K562 (cell line): ENCODE data around the gene WBP1L. TPM values are rescaled to one million over a fixed set of nuclear protein-coding genes. Genes with fewer than 3 reads are reported as not detected.

Source experiments
- ATAC-seq: fragments of 200-7000 bp; cut with Tn5 transposase; 3 replicates; pipeline ENCODE4 v1.9.1; 2020; ENCODE audit warnings: moderate library complexity
- BruUV-seq: library from RNA; stranded (reverse); fragments of 400-500 nt; replicated peaks from 2 replicates; lab custom pipeline; 2021; lab: Mats Ljungman, UMichigan
- CTCF ChIA-PET: fragments of 300-600 bp; formaldehyde crosslinking; extraction: SDS; loops from one replicate; lab custom pipeline; 2021; ENCODE audit warnings: low intra/inter-chr PET ratio; lab: Yijun Ruan, JAX
- POLR2A ChIA-PET: fragments of 300-600, 350-650 bp; sonication (Branson Sonifier 250); formaldehyde crosslinking; extraction: SDS; loops from one replicate; lab custom pipeline; 2021; ENCODE audit warnings: antibody characterized with exemption, inconsistent platforms; lab: Yijun Ruan, JAX
- DNase-seq, 4 experiments: peaks; one replicate each; pipeline versions ENCODE4 v3.0.0 to v3.0.0-alpha.2; 2011 to 2018; ENCODE audit warnings: low spot score in 3 of 4, mixed read lengths in 3 of 4; ENCODE audit errors: extremely low read depth in 1 of 4
- FAIRE-seq: peaks from 2 replicates; lab custom pipeline; 2011; peaks lifted over from hg19 to GRCh38; lab: Jason Lieb, UNC
- H2AFZ ChIP-seq: 2 replicates; pipeline ENCODE4 v1.6.0; 2011; ENCODE audit warnings: low read depth, low read length, control low read depth, inconsistent platforms
- H3K27ac ChIP-seq: fragments of 200-600 bp; 3 replicates; pipeline ENCODE4 v1.8.0; 2011; ENCODE audit warnings: low read depth, mild to moderate bottlenecking, control low read depth, inconsistent platforms, low read length, moderate library complexity, mixed read lengths; ENCODE audit errors: extremely low read depth
- H3K27me3 ChIP-seq, 2 experiments: fragments of 300-600 bp in 1 of 2; 2 replicates in 1 of 2; 3 replicates in 1 of 2; pipeline versions ENCODE4 v1.6.0 to v1.8.0; 2011; ENCODE audit warnings: inconsistent platforms in 2 of 2, low read length in 2 of 2, mild to moderate bottlenecking in 1 of 2, mixed read lengths in 1 of 2, moderate library complexity in 1 of 2; ENCODE audit not compliant: control insufficient read depth in 2 of 2, insufficient read depth in 2 of 2
- H3K36me3 ChIP-seq: fragments of 300-600 bp; 3 replicates; pipeline ENCODE4 v1.8.0; 2011; ENCODE audit warnings: mild to moderate bottlenecking, low read length, inconsistent platforms; ENCODE audit not compliant: control insufficient read depth, insufficient read depth
- H3K4me1 ChIP-seq, 2 experiments: fragments of 200-600 bp in 1 of 2; replicated peaks in 1 of 2; 2 replicates in 1 of 2; 3 replicates in 1 of 2; pipeline versions ENCODE4 v1.5.1 to v1.8.0; 2011; ENCODE audit warnings: inconsistent platforms in 2 of 2, low read length in 2 of 2, mild to moderate bottlenecking in 1 of 2, mixed read lengths in 1 of 2, moderate library complexity in 1 of 2; ENCODE audit not compliant: control insufficient read depth in 2 of 2, insufficient read depth in 2 of 2
- H3K4me2 ChIP-seq: 2 replicates; pipeline ENCODE4 v1.6.1; 2011; ENCODE audit warnings: low read length, control low read depth, inconsistent platforms, mixed read lengths; ENCODE audit not compliant: insufficient read depth
- H3K4me3 ChIP-seq: fragments of 200-600 bp; sonication (generic), shearing (Covaris generic); 2 replicates; pipeline ENCODE4 v1.5.1; 2016; ENCODE audit warnings: control low read depth, inconsistent platforms
- H3K79me2 ChIP-seq: fragments of 200-600 bp; 3 replicates; pipeline ENCODE4 v1.8.0; 2011; ENCODE audit warnings: low read length, inconsistent platforms; ENCODE audit not compliant: control insufficient read depth, insufficient read depth
- H3K9ac ChIP-seq, 2 experiments: 2 replicates each; pipeline versions ENCODE4 v1.6.0 to v1.6.1; 2011; ENCODE audit warnings: low read depth in 2 of 2, low read length in 2 of 2, control low read depth in 1 of 2, inconsistent platforms in 1 of 2, mild to moderate bottlenecking in 1 of 2, mixed read lengths in 1 of 2; ENCODE audit not compliant: insufficient read depth in 1 of 2
- H3K9me1 ChIP-seq: one replicate; pipeline ENCODE4 v1.6.0; 2011; ENCODE audit warnings: inconsistent platforms, mild to moderate bottlenecking, low read length, moderate library complexity; ENCODE audit not compliant: control insufficient read depth, insufficient read depth
- H3K9me3 ChIP-seq: replicated peaks from 2 replicates; pipeline ENCODE4 v1.5.1; 2011; ENCODE audit warnings: low read depth, low read length, inconsistent platforms; ENCODE audit not compliant: control insufficient read depth, insufficient read depth
- H4K20me1 ChIP-seq: replicated peaks from 2 replicates; pipeline ENCODE4 v1.6.1; 2011; ENCODE audit warnings: low read length, inconsistent platforms, mixed read lengths; ENCODE audit not compliant: control insufficient read depth, insufficient read depth
- CEBPB ChIP-seq: fragments of 450-650 bp; IDR thresholded peaks from 2 replicates; pipeline ENCODE4 v1.6.1; 2016; ENCODE audit warnings: missing genetic modification characterization, missing compliant biosample characterization
- CHD1 ChIP-seq: fragments of 200-600 bp; sonication (generic); IDR thresholded peaks from one replicate; pipeline ENCODE4 v1.6.1; 2012; ENCODE audit warnings: mild to moderate bottlenecking, moderate library complexity, low read length, inconsistent platforms
- FOXJ2 ChIP-seq: fragments of 200-800 bp; sonication (Bioruptor generic); IDR thresholded peaks from 2 replicates; pipeline ENCODE4 v1.6.1; 2016; ENCODE audit warnings: missing genetic modification characterization, missing compliant biosample characterization
- MTA1 ChIP-seq: fragments of 450-650 bp; IDR thresholded peaks from 2 replicates; pipeline ENCODE4 v1.6.1; 2017; ENCODE audit warnings: borderline replicate concordance
- NCOR1 ChIP-seq: fragments of 450-650 bp; IDR thresholded peaks from 2 replicates; pipeline ENCODE4 v1.6.1; 2016; ENCODE audit warnings: mild to moderate bottlenecking, moderate library complexity
- NR4A1 ChIP-seq, 2 experiments: fragments of 250-450 bp in 1 of 2; fragments of 450-650 bp in 1 of 2; sonication (Bioruptor Pico) in 1 of 2; IDR thresholded peaks; 2 replicates each; pipeline versions ENCODE4 v1.4.0 to v1.6.1; 2016 to 2020; ENCODE audit warnings: mild to moderate bottlenecking in 2 of 2, missing compliant biosample characterization in 1 of 2, missing genetic modification characterization in 1 of 2, moderate library complexity in 1 of 2
- SAP30 ChIP-seq: fragments of 200-600 bp; sonication (generic); IDR thresholded peaks from 2 replicates; pipeline ENCODE4 v1.6.1; 2012; ENCODE audit warnings: borderline replicate concordance, low read depth, mild to moderate bottlenecking, moderate library complexity, low read length, control low read depth, inconsistent platforms; ENCODE audit not compliant: insufficient read depth, poor library complexity, severe bottlenecking
- SUPT5H ChIP-seq: fragments of 450-650 bp; IDR thresholded peaks from 2 replicates; pipeline ENCODE4 v1.6.1; 2016
- TOE1 ChIP-seq, 2 experiments: fragments of 450-650 bp in 1 of 2; sonication (generic) in 1 of 2; formaldehyde crosslinking in 1 of 2; IDR thresholded peaks; 2 replicates each; pipeline versions ENCODE4 v1.7.1 to v1.8.0; 2016 to 2022; ENCODE audit warnings: borderline replicate concordance in 2 of 2, mild to moderate bottlenecking in 2 of 2, antibody characterized with exemption in 1 of 2, inconsistent platforms in 1 of 2, low read depth in 1 of 2, missing genetic modification reagents in 1 of 2, moderate library complexity in 1 of 2
- TRIM24 ChIP-seq, 2 experiments: fragments of 450-650 bp; IDR thresholded peaks; 2 replicates each; pipeline ENCODE4 v1.6.1; 2016
- TRIM28 ChIP-seq: fragments of 450-650 bp; IDR thresholded peaks from 2 replicates; pipeline ENCODE4 v1.6.1; 2017
- XRCC5 ChIP-seq: fragments of 200-400 bp; formaldehyde crosslinking; IDR thresholded peaks from 2 replicates; pipeline ENCODE4 v1.6.1; 2017; ENCODE audit warnings: low read depth, mild to moderate bottlenecking, low read length
- ZNF780A ChIP-seq: fragments of 250-450 bp; sonication (Bioruptor Pico); IDR thresholded peaks from 2 replicates; pipeline ENCODE4 v1.5.0; 2021; ENCODE audit warnings: mild to moderate bottlenecking
- ZNF830 ChIP-seq: fragments of 250-450 bp; sonication (Bioruptor Pico); IDR thresholded peaks from 2 replicates; pipeline ENCODE4 v1.5.0; 2021; ENCODE audit warnings: mild to moderate bottlenecking
- WGBS: fragments of 100-300 bp; shearing (Covaris generic); methylation state at CpG from one replicate; pipeline ENCODE4 v1.1.6; 2016; ENCODE audit warnings: low coverage, mixed read lengths; ENCODE audit not compliant: insufficient coverage; ENCODE audit errors: missing lambda C conversion rate; 5-methylcytosine and 5-hydroxymethylcytosine counted together
- in situ Hi-C: fragments of 300-500 bp; cut with MboI; formaldehyde crosslinking; loops from 4 replicates; pipeline ENCODE4 v1.15.0; 2018; ENCODE audit warnings: inconsistent platforms, mixed read lengths
- intact Hi-C: fragments of 100-400 bp; cut with micrococcal nuclease; formaldehyde crosslinking; loops from 2 replicates; pipeline ENCODE4 v1.14.2; 2022
- polyA plus RNA-seq, 8 experiments: library from polyadenylated mRNA; depleted of rRNA in 4 of 8; stranded (reverse) in 5 of 8; unstranded in 3 of 8; fragments of >200 nt; fragmentation: Nextera tagmentation in 2 of 8; fragmentation: Illumina TruSeq in 1 of 8; extraction: Ambion mirVana in 2 of 8; extraction: Trizol in 1 of 8; gene quantifications; 2 replicates each; pipeline versions ENCODE4 v1.2.1 to v1.2.3, GENCODE V29; 2011 to 2014; ENCODE audit warnings: inconsistent platforms in 1 of 8, missing spikeins in 1 of 8
- total RNA-seq, 7 experiments: library from RNA; depleted of rRNA in 6 of 7; stranded (reverse); fragments of >200 nt in 6 of 7; fragmentation: Illumina TruSeq in 2 of 7; extraction: Trizol in 2 of 7; gene quantifications; 2 replicates each; pipeline versions ENCODE4 v1.2.1 to v1.2.3, GENCODE V29; 2011 to 2021; ENCODE audit warnings: low replicate concordance in 1 of 7
- TF ChIP-seq, protein P1 (sequence below): fragments of 150-350 bp; conservative IDR thresholded peaks from 2 replicates; pipeline ENCODE4 v1.6.1; 2014; ENCODE audit warnings: low read length
- TF ChIP-seq, protein P2 (sequence below): fragments of 450-650 bp; IDR thresholded peaks from 2 replicates; pipeline ENCODE4 v1.6.1; 2018; ENCODE audit warnings: mild to moderate bottlenecking, low read depth; ENCODE audit not compliant: partially characterized antibody

WBP1L gene
- total and polyA plus RNA-seq, 9 of the 15 experiments (the other 6 are each of a cell fraction or from before 2014, with no cell fraction given), result 3.2 to 14.4 (median 11.3) TPM

DNA sequence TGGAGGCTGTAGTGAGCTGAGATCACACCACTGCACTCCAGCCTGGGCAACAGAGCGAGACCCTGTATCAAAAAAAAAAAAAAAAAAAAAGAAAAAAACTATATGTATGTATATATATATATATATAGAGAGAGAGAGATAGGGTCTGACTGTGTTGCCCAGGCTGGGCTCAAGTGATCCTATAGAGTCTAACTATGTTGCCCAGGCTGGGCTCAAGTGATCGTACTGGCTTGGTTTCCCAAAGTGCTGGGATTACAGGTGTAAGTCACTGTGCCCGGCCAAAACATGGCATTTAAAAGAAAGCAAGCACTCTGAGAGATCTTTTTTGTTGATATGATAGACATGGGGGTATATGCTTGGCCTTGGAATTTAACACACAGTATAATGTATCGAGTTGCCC is 73.4 kb downstream of the WBP1L start:
- no peak overlapping the region for H3K4me3 ChIP-seq
- peaks cover 2% of the 10 kb centered on the region for H3K9me1 ChIP-seq
- H3K27me3 ChIP-seq, result no peaks in the 10 kb centered on the region
- no peaks in the 10 kb centered on the region for H3K9me3 ChIP-seq
- 85% methylated on average over 3 of the region's 4 CpGs for WGBS
- in situ Hi-C loops, result no loop called here
- ATAC-seq, result no peak
- no peak for DNase-seq
- no peak overlapping the region for H3K9ac ChIP-seq
- no peaks in the 10 kb centered on the region for H3K79me2 ChIP-seq
- no peak overlapping the region for H3K4me2 ChIP-seq
- ChIA-PET CTCF (no interaction called here), POLR2A (interaction anchor here (1.1 kb wide), 1 partner anchor 11 kb away, joined by 3 read pairs; no protein-coding TSS in a partner anchor)
- H3K36me3 ChIP-seq, result peaks cover 21% of the 10 kb centered on the region; the same call in 2 of the 3 replicates
- H4K20me1 ChIP-seq, result no peaks in the 10 kb centered on the region
- peaks cover 27 to 32% of the 10 kb centered on the region in 2 experiments for H3K4me1 ChIP-seq
- intact Hi-C loops, result no loop called here
- no TSS peak for BruUV-seq
- no peak overlapping the region for H3K27ac ChIP-seq
- FAIRE-seq, result no peak
- no peak overlapping the region for H2AFZ ChIP-seq
- no peak for TF ChIP-seq SUPT5H
- TF ChIP-seq, protein P1, sequence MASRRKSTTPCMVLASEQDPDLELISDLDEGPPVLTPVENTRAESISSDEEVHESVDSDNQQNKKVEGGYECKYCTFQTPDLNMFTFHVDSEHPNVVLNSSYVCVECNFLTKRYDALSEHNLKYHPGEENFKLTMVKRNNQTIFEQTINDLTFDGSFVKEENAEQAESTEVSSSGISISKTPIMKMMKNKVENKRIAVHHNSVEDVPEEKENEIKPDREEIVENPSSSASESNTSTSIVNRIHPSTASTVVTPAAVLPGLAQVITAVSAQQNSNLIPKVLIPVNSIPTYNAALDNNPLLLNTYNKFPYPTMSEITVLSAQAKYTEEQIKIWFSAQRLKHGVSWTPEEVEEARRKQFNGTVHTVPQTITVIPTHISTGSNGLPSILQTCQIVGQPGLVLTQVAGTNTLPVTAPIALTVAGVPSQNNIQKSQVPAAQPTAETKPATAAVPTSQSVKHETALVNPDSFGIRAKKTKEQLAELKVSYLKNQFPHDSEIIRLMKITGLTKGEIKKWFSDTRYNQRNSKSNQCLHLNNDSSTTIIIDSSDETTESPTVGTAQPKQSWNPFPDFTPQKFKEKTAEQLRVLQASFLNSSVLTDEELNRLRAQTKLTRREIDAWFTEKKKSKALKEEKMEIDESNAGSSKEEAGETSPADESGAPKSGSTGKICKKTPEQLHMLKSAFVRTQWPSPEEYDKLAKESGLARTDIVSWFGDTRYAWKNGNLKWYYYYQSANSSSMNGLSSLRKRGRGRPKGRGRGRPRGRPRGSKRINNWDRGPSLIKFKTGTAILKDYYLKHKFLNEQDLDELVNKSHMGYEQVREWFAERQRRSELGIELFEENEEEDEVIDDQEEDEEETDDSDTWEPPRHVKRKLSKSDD, result no peak
- no peak for TF ChIP-seq TRIM24 (IDR thresholded peaks at IDR 0.05)
- TF ChIP-seq SAP30, result no peak
- no peak for TF ChIP-seq ZNF780A (CRISPR knock-in tag)
- no peak for TF ChIP-seq MTA1
- TF ChIP-seq CHD1, result no peak
- TF ChIP-seq NCOR1, result no peak
- TF ChIP-seq XRCC5, result no peak
- TF ChIP-seq NR4A1 (CRISPR knock-in tag; IDR thresholded peaks at IDR 0.05), result no peak
- no peak for TF ChIP-seq NR4A1 (tag; IDR thresholded peaks at IDR 0.05)
- no peak for TF ChIP-seq TOE1 (IDR thresholded peaks at IDR 0.05; ENCODE audit: borderline replicate concordance)
- TF ChIP-seq TOE1 (CRISPR knock-in tag; IDR thresholded peaks at IDR 0.05; ENCODE audit: borderline replicate concordance, low read depth), result no peak
- TF ChIP-seq TRIM28, result no peak
- TF ChIP-seq FOXJ2 (tag), result no peak
- no peak for TF ChIP-seq ZNF830 (CRISPR knock-in tag)
- no peak for TF ChIP-seq CEBPB (tag)
- TF ChIP-seq, protein P2, sequence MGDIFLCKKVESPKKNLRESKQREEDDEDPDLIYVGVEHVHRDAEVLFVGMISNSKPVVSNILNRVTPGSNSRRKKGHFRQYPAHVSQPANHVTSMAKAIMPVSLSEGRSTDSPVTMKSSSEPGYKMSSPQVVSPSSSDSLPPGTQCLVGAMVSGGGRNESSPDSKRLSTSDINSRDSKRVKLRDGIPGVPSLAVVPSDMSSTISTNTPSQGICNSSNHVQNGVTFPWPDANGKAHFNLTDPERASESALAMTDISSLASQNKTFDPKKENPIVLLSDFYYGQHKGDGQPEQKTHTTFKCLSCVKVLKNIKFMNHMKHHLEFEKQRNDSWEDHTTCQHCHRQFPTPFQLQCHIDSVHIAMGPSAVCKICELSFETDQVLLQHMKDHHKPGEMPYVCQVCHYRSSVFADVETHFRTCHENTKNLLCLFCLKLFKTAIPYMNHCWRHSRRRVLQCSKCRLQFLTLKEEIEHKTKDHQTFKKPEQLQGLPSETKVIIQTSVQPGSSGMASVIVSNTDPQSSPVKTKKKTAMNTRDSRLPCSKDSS, result no peak
